ENCODE measurements around the gene ALDH3A1.

- TF ChIP-seq, protein P1, sequence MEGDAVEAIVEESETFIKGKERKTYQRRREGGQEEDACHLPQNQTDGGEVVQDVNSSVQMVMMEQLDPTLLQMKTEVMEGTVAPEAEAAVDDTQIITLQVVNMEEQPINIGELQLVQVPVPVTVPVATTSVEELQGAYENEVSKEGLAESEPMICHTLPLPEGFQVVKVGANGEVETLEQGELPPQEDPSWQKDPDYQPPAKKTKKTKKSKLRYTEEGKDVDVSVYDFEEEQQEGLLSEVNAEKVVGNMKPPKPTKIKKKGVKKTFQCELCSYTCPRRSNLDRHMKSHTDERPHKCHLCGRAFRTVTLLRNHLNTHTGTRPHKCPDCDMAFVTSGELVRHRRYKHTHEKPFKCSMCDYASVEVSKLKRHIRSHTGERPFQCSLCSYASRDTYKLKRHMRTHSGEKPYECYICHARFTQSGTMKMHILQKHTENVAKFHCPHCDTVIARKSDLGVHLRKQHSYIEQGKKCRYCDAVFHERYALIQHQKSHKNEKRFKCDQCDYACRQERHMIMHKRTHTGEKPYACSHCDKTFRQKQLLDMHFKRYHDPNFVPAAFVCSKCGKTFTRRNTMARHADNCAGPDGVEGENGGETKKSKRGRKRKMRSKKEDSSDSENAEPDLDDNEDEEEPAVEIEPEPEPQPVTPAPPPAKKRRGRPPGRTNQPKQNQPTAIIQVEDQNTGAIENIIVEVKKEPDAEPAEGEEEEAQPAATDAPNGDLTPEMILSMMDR (conservative IDR thresholded peaks at IDR 0.05; ENCODE audit: low read depth in 2 of 2) = peak; percentile 58 to 73
- TF ChIP-seq, protein P2, sequence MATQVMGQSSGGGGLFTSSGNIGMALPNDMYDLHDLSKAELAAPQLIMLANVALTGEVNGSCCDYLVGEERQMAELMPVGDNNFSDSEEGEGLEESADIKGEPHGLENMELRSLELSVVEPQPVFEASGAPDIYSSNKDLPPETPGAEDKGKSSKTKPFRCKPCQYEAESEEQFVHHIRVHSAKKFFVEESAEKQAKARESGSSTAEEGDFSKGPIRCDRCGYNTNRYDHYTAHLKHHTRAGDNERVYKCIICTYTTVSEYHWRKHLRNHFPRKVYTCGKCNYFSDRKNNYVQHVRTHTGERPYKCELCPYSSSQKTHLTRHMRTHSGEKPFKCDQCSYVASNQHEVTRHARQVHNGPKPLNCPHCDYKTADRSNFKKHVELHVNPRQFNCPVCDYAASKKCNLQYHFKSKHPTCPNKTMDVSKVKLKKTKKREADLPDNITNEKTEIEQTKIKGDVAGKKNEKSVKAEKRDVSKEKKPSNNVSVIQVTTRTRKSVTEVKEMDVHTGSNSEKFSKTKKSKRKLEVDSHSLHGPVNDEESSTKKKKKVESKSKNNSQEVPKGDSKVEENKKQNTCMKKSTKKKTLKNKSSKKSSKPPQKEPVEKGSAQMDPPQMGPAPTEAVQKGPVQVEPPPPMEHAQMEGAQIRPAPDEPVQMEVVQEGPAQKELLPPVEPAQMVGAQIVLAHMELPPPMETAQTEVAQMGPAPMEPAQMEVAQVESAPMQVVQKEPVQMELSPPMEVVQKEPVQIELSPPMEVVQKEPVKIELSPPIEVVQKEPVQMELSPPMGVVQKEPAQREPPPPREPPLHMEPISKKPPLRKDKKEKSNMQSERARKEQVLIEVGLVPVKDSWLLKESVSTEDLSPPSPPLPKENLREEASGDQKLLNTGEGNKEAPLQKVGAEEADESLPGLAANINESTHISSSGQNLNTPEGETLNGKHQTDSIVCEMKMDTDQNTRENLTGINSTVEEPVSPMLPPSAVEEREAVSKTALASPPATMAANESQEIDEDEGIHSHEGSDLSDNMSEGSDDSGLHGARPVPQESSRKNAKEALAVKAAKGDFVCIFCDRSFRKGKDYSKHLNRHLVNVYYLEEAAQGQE (IDR thresholded peaks at IDR 0.05; ENCODE audit: unreplicated experiment) = no peak
- TF ChIP-seq EZH2 (IDR thresholded peaks at IDR 0.05; ENCODE audit: low read depth, unreplicated experiment) = no peak
- TF ChIP-seq POLR2AphosphoS5 (IDR thresholded peaks at IDR 0.05; ENCODE audit: low read depth) = no peak
- TF ChIP-seq EZH2phosphoT487 (IDR thresholded peaks at IDR 0.05; ENCODE audit: unreplicated experiment) = no peak
These were observed 37.8 kb upstream of the ALDH3A1 start for GRCh38 chr17:19785854-19786253.
